Transverse colon (tissue), 4 donors: Measurements from ENCODE around the gene GASK1A.

ENCODE experiments used
- CTCF ChIP-seq, 5 experiments: fragments of 200-600 bp in 3 of 5; fragments of 450-650 bp in 2 of 5; sonication (generic) in 3 of 5; IDR thresholded peaks; 1 replicate in 2 of 5; 2 replicates in 3 of 5; pipeline ENCODE4 v1.5.1; 2016 to 2017; ENCODE audit warnings: antibody characterized with exemption in 5 of 5, inconsistent platforms in 3 of 5, mild to moderate bottlenecking in 2 of 5, moderate library complexity in 1 of 5
- EP300 ChIP-seq: sonication (generic); formaldehyde crosslinking; IDR thresholded peaks from one replicate; pipeline ENCODE4 v1.6.1; 2017; ENCODE audit warnings: antibody characterized with exemption, low read depth
- POLR2AphosphoS5 ChIP-seq, 3 donors: sonication (generic); formaldehyde crosslinking; IDR thresholded peaks; one replicate each; pipeline ENCODE4 v1.6.1; 2016; ENCODE audit warnings: antibody characterized with exemption in 3 of 3

GRCh38 chr3:43105596-43106292 is 126.6 kb downstream of the GASK1A start, which contains the start of gene POMGNT2:
- TF ChIP-seq EP300 (no peak), CTCF (IDR thresholded peaks at IDR 0.05) (no peak), POLR2AphosphoS5 (IDR thresholded peaks at IDR 0.05) (peak in 1 of 3 donors; percentile 41)
